SK-N-SH (cell line): ENCODE data around the gene GPATCH2L. TPM values are rescaled to one million over a fixed set of nuclear protein-coding genes. Genes with fewer than 3 reads are reported as not detected.

Experiments
- CTCF ChIA-PET: fragments of 300-600, 350-600 bp; formaldehyde crosslinking; extraction: SDS; loops from one replicate; lab custom pipeline; 2021; lab: Yijun Ruan, JAX
- POLR2A ChIA-PET: fragments of 350-600 bp; sonication (Branson Sonifier 250); formaldehyde crosslinking; extraction: SDS; loops from one replicate; lab custom pipeline; 2020; ENCODE audit warnings: antibody characterized with exemption, inconsistent platforms; lab: Yijun Ruan, JAX
- DNase-seq: peaks from one replicate; pipeline ENCODE4 v3.0.0; 2012
- H2AFZ ChIP-seq: fragments of 200-600 bp; sonication (generic); 2 replicates; pipeline ENCODE4 v1.8.1; 2016; ENCODE audit warnings: antibody characterized with exemption, mild to moderate bottlenecking, low read depth
- H3F3A ChIP-seq: fragments of 200-600 bp; sonication (generic); replicated peaks from 2 replicates; pipeline ENCODE3; 2016; ENCODE audit warnings: antibody characterized with exemption, mild to moderate bottlenecking; ENCODE audit not compliant: insufficient read depth
- H3K27ac ChIP-seq, 2 experiments: fragments of 200-500 bp in 1 of 2; fragments of 200-600 bp in 1 of 2; sonication (Bioruptor generic) in 1 of 2; sonication (generic), shearing (Covaris generic) in 1 of 2; 2 replicates each; pipeline versions ENCODE4 v1.5.1 to v1.6.1; 2014 to 2016; ENCODE audit warnings: low read depth in 2 of 2, inconsistent platforms in 1 of 2, low read length in 1 of 2, mild to moderate bottlenecking in 1 of 2, mixed read lengths in 1 of 2
- H3K27me3 ChIP-seq: fragments of 200-600 bp; sonication (generic), shearing (Covaris generic); 2 replicates; pipeline ENCODE4 v1.6.1; 2016; ENCODE audit warnings: mixed run types; ENCODE audit not compliant: insufficient read depth
- H3K36me3 ChIP-seq, 2 experiments: fragments of 200-500 bp in 1 of 2; fragments of 200-600 bp in 1 of 2; sonication (Bioruptor generic) in 1 of 2; sonication (generic) in 1 of 2; replicated peaks in 1 of 2; 2 replicates each; pipeline versions ENCODE3 to v1.5.1; 2014 to 2016; ENCODE audit warnings: low read length in 1 of 2, mild to moderate bottlenecking in 1 of 2; ENCODE audit not compliant: insufficient read depth in 2 of 2, control insufficient read depth in 1 of 2
- H3K4me1 ChIP-seq, 2 experiments: fragments of 200-500 bp in 1 of 2; fragments of 200-600 bp in 1 of 2; sonication (Bioruptor generic) in 1 of 2; sonication (generic), shearing (Covaris generic) in 1 of 2; 2 replicates each; pipeline versions ENCODE4 v1.5.1 to v1.6.1; 2014 to 2016; ENCODE audit warnings: low read depth in 1 of 2, low read length in 1 of 2, mixed run types in 1 of 2; ENCODE audit not compliant: insufficient read depth in 2 of 2, control insufficient read depth in 1 of 2
- H3K4me2 ChIP-seq: fragments of 200-600 bp; sonication (generic), shearing (Covaris generic); 2 replicates; pipeline ENCODE4 v1.6.1; 2017; ENCODE audit warnings: mixed run types
- H3K4me3 ChIP-seq, 2 experiments: fragments of 200-500 bp in 1 of 2; fragments of 200-600 bp in 1 of 2; sonication (Bioruptor generic) in 1 of 2; sonication (generic), shearing (Covaris generic) in 1 of 2; 2 replicates each; pipeline versions ENCODE4 v1.5.1 to v1.8.1; 2014 to 2016; ENCODE audit warnings: low read depth in 2 of 2, inconsistent platforms in 1 of 2, low read length in 1 of 2, mild to moderate bottlenecking in 1 of 2, mixed read lengths in 1 of 2, moderate library complexity in 1 of 2
- H3K79me2 ChIP-seq: fragments of 200-600 bp; sonication (generic); 2 replicates; pipeline ENCODE4 v1.8.1; 2017; ENCODE audit warnings: mild to moderate bottlenecking; ENCODE audit not compliant: insufficient read depth
- H3K9ac ChIP-seq: fragments of 200-600 bp; sonication (generic); 2 replicates; pipeline ENCODE4 v1.6.1; 2017; ENCODE audit warnings: mixed run types
- H3K9me2 ChIP-seq: fragments of 200-600 bp; sonication (generic); 2 replicates; pipeline ENCODE4 v1.6.1; 2017; ENCODE audit warnings: mixed run types
- H3K9me3 ChIP-seq: fragments of 200-600 bp; sonication (generic); 2 replicates; pipeline ENCODE4 v1.6.1; 2017; ENCODE audit warnings: mixed run types, mild to moderate bottlenecking, moderate library complexity
- H4K20me1 ChIP-seq: fragments of 200-600 bp; sonication (generic); 2 replicates; pipeline ENCODE4 v1.6.1; 2017; ENCODE audit warnings: mild to moderate bottlenecking, mixed run types; ENCODE audit not compliant: insufficient read depth
- FOSL2 ChIP-seq: IDR thresholded peaks from 2 replicates; pipeline ENCODE4 v1.4.0; 2012; ENCODE audit warnings: low read depth, mild to moderate bottlenecking, moderate library complexity, borderline replicate concordance
- FOXJ3 ChIP-seq: sonication (generic); formaldehyde crosslinking; IDR thresholded peaks from 2 replicates; pipeline ENCODE4 v1.5.1; 2020; ENCODE audit warnings: mild to moderate bottlenecking, missing genetic modification reagents
- GATA2 ChIP-seq: sonication (generic); formaldehyde crosslinking; IDR thresholded peaks from 2 replicates; pipeline ENCODE4 v1.5.0; 2020; ENCODE audit warnings: mild to moderate bottlenecking, missing genetic modification reagents
- IRF3 ChIP-seq: fragments of 150-350 bp; IDR thresholded peaks from 2 replicates; pipeline ENCODE4 v1.6.1; 2016; ENCODE audit warnings: mild to moderate bottlenecking, low read depth, low read length
- JUND ChIP-seq: IDR thresholded peaks from 2 replicates; pipeline ENCODE4 v1.4.0; 2012
- MAX ChIP-seq: IDR thresholded peaks from 2 replicates; pipeline ENCODE4 v1.4.0; 2012; ENCODE audit warnings: low read depth
- MEF2A ChIP-seq: IDR thresholded peaks from 2 replicates; pipeline ENCODE4 v1.4.0; 2012; ENCODE audit warnings: low read depth, borderline replicate concordance
- NFIC ChIP-seq: IDR thresholded peaks from 2 replicates; pipeline ENCODE4 v1.4.0; 2012; ENCODE audit warnings: borderline replicate concordance
- NRF1 ChIP-seq: IDR thresholded peaks from 2 replicates; pipeline ENCODE4 v1.6.1; 2012; ENCODE audit warnings: low read depth, mild to moderate bottlenecking, low read length
- POLR2AphosphoS5 ChIP-seq: IDR thresholded peaks from 2 replicates; pipeline ENCODE4 v1.6.1; 2012; ENCODE audit warnings: low read depth, low read length
- RCOR1 ChIP-seq: fragments of 150-350 bp; IDR thresholded peaks from 2 replicates; pipeline ENCODE4 v1.6.1; 2017; ENCODE audit warnings: antibody characterized with exemption, low read length
- REST ChIP-seq: IDR thresholded peaks from 2 replicates; pipeline ENCODE4 v1.6.1; 2012; ENCODE audit warnings: mild to moderate bottlenecking, low read depth, low read length, moderate library complexity
- RXRA ChIP-seq: IDR thresholded peaks from 2 replicates; pipeline ENCODE4 v1.4.0; 2012; ENCODE audit warnings: low read depth, mild to moderate bottlenecking, borderline replicate concordance
- SIN3A ChIP-seq: IDR thresholded peaks from 2 replicates; pipeline ENCODE4 v1.6.1; 2012; ENCODE audit warnings: low read depth, mild to moderate bottlenecking, low read length, moderate library complexity, borderline replicate concordance
- TCF12 ChIP-seq: IDR thresholded peaks from 2 replicates; pipeline ENCODE4 v1.4.0; 2012
- WGBS: methylation state at CpG from one replicate; pipeline ENCODE4 v1.1.6; 2017; ENCODE audit warnings: low lambda C conversion rate; 5-methylcytosine and 5-hydroxymethylcytosine counted together
- polyA plus RNA-seq, 3 experiments: library from polyadenylated mRNA; depleted of rRNA; stranded (reverse); fragments of >200 nt; gene quantifications; 2 replicates each; pipeline ENCODE4 v1.2.3, GENCODE V29; 2012
- TF ChIP-seq, protein P1 (sequence below): IDR thresholded peaks from 2 replicates; pipeline ENCODE4; 2012

GPATCH2L gene
- polyA plus RNA-seq, 1 of the 3 experiments (the other 2 are of a cell fraction), result 17.7 TPM

DNA sequence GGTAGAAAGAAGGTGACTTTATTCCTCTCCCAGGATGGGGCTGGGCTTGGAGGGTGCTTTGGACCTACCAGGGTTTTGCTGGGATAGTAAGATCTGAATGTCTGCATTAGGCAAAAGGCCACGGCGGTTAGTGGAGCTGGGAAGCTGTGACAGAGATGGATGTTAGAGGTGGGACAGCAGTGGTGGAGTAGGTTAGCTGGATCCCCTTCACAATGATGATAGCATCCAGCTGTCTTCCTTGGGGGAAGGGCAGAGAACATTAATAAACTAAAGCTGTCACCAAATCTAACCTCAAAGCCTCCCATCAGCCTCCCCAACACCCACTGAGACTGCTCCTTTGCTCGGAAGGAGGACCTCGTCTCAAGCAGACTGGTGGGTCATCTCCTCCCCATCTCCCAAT lies 104.8 kb downstream of the GPATCH2L start (continued):
- TF ChIP-seq TCF12, result no peak
- no peak for TF ChIP-seq MEF2A
- TF ChIP-seq, all 33 proteins: peak for 0

DNA sequence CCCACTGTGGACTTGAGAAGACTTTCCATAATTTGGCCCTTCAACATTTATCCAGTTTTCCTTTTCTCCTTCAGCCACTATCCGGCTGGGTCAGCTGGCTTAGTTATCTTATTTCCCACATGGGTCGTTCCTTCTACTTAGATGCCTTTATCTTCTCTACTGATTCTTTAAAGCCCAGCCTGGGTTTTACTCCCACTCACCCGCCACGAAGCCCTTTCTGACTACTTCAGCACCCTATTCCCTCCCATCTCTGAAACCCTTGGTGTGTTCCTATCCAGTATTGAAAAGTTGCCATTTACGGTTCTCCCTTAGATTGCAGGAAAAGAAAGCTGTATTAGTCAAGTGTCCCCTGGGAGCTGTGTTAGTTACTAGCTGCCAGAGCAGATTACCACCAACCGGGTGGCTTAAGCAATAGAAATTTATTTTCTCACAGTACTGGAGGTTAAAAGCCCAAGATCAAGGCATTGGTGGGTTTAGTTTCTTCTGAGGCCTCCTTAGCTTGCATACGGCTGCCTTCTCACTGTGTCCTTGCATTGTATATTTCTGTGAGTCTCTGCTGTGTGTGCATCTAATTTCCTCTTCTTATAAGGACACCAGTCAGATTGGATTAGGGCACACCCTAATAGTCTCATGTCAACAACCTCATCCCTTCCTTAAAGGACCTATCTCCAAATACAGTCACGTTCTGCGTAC lies 105.5 kb downstream of the GPATCH2L start:
- Histone ChIP-seq H3K79me2 (no peaks in the 10 kb centered on the region), H3K9ac (no peak overlapping the region), H2AFZ (no peak overlapping the region), H3K9me2 (no peaks in the 10 kb centered on the region), H3F3A (no peaks in the 10 kb centered on the region), H3K4me1 (no peaks in the 10 kb centered on the region), H4K20me1 (no peaks in the 10 kb centered on the region), H3K27ac (no peak overlapping the region), H3K36me3 (no peaks in the 10 kb centered on the region), H3K4me2 (no peak overlapping the region), H3K9me3 (no peaks in the 10 kb centered on the region), H3K27me3 (no peaks in the 10 kb centered on the region), H3K4me3 (no peak overlapping the region)
- CTCF ChIA-PET, result interaction anchor here (1.3 kb wide), 1 partner anchor 18 kb away, joined by 4 read pairs; no protein-coding TSS in a partner anchor
- no peak for DNase-seq
- no peak for TF ChIP-seq MEF2A
- no peak for TF ChIP-seq RCOR1
- TF ChIP-seq FOXJ3 (CRISPR knock-in tag), result no peak
- TF ChIP-seq SIN3A, result no peak
- no peak for TF ChIP-seq MAX
- TF ChIP-seq TCF12, result no peak
- TF ChIP-seq NFIC, result no peak
- no peak for TF ChIP-seq JUND
- TF ChIP-seq FOSL2, result no peak
- WGBS, result 82% methylated on average over 9 of the region's 9 CpGs
- POLR2A ChIA-PET, result no interaction called here

DNA sequence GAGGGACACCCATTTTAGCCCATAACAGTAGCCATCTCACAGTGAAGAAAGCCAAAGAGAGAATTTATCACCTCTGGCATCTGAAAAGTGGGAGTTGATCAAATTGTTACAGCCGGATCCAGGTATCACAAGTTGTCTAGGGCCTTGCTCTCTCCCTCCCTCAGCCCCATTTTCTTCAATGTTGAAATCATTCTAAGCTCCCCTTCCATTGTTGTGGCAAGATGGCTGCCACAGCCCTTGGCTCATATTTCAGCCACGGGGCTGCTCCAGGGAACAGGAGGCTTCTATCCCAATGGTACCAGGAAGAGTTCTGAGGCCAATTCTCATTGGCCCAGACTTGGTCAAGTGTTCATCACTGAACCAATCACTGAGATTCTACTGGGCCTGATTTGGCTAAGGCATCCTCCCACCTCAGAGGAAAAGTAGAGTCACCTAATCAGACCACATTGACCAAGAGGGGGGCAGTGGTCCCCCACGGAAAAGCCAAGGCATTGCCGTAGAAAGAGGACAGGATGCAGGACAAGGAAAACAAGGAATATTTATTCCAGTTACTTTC lies 106.2 kb downstream of the GPATCH2L start:
- H3F3A ChIP-seq, result no peaks in the 10 kb centered on the region
- CTCF ChIA-PET, result interaction anchor here (1.5 kb wide), 1 partner anchor 8 kb away, joined by 4 read pairs; no protein-coding TSS in a partner anchor
- DNase-seq, result no peak
- 70% methylated on average over 4 of the region's 4 CpGs for WGBS
- POLR2A ChIA-PET, result no interaction called here
- no peaks in the 10 kb centered on the region for H3K9me3 ChIP-seq
- no peak overlapping the region for H3K9ac ChIP-seq
- H4K20me1 ChIP-seq, result no peaks in the 10 kb centered on the region
- H3K4me1 ChIP-seq, result no peaks in the 10 kb centered on the region
- TF ChIP-seq JUND (no peak), FOSL2 (no peak), NRF1 (no peak), IRF3 (no peak), GATA2 (CRISPR knock-in tag) (no peak), FOXJ3 (CRISPR knock-in tag) (no peak), REST (no peak), RXRA (no peak), POLR2AphosphoS5 (no peak)
- TF ChIP-seq, protein P1, sequence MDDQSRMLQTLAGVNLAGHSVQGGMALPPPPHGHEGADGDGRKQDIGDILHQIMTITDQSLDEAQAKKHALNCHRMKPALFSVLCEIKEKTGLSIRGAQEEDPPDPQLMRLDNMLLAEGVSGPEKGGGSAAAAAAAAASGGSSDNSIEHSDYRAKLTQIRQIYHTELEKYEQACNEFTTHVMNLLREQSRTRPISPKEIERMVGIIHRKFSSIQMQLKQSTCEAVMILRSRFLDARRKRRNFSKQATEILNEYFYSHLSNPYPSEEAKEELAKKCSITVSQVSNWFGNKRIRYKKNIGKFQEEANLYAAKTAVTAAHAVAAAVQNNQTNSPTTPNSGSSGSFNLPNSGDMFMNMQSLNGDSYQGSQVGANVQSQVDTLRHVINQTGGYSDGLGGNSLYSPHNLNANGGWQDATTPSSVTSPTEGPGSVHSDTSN, result no peak
- no peaks in the 10 kb centered on the region for H3K79me2 ChIP-seq
- H3K9me2 ChIP-seq, result no peaks in the 10 kb centered on the region
- H3K27me3 ChIP-seq, result no peaks in the 10 kb centered on the region
- H3K4me3 ChIP-seq, result no peak overlapping the region
- H3K27ac ChIP-seq, result no peak overlapping the region
- H3K36me3 ChIP-seq, result no peaks in the 10 kb centered on the region
- no peak overlapping the region for H3K4me2 ChIP-seq
- H2AFZ ChIP-seq, result no peak overlapping the region
